Lower lobe of right lung (tissue), 2 donors: Measurements from ENCODE around the gene CARHSP1. TPM values are rescaled to one million over a fixed set of nuclear protein-coding genes. Genes with fewer than 3 reads are reported as not detected.

Experiments used
- ATAC-seq, 2 donors: fragments of 200-7000 bp; cut with Tn5 transposase; one replicate each; pipeline ENCODE4 v1.9.1; 2020 to 2022; ENCODE audit warnings: mild to moderate bottlenecking in 2 of 2, moderate library complexity in 2 of 2
- DNase-seq: peaks from one replicate; pipeline ENCODE4 v3.0.0-alpha.2; 2020
- H3K27ac ChIP-seq: fragments of 200-600 bp; one replicate; pipeline ENCODE4 v1.8.0; 2022
- H3K27me3 ChIP-seq: fragments of 200-600 bp; one replicate; pipeline ENCODE4 v1.8.0; 2022; ENCODE audit warnings: low read depth
- H3K36me3 ChIP-seq: fragments of 200-600 bp; one replicate; pipeline ENCODE4 v1.8.0; 2022; ENCODE audit warnings: mild to moderate bottlenecking
- H3K4me1 ChIP-seq: fragments of 200-600 bp; one replicate; pipeline ENCODE4 v1.8.0; 2022
- H3K4me3 ChIP-seq: fragments of 200-600 bp; one replicate; pipeline ENCODE4 v1.8.0; 2022; ENCODE audit warnings: mild to moderate bottlenecking
- H3K9me3 ChIP-seq: fragments of 200-600 bp; one replicate; pipeline ENCODE4 v1.8.0; 2022
- intact Hi-C: fragments of 100-400 bp; cut with DNase I; formaldehyde crosslinking; loops from one replicate; pipeline ENCODE4 v1.11.0; 2022
- total RNA-seq: library from RNA; stranded (reverse); fragmentation: NEBNext Ultra II Directional; extraction: Animal tissue kit (Norgen Biotek cat#: 25700); gene quantifications from one replicate; pipeline ENCODE4 v1.2.1, GENCODE V29; 2021
- TF ChIP-seq, protein P1 (sequence below): fragments of 200-600 bp; IDR thresholded peaks from one replicate; pipeline ENCODE4 v1.8.0; 2022; ENCODE audit warnings: antibody characterized with exemption, mild to moderate bottlenecking
- donor health status: DM: no; HTN: yes; CAD: no; lungs with severe emphysema.

CARHSP1 gene
- total RNA-seq, 1 donor from 2014 or later, result 89.0 TPM

GRCh38 chr16:8863594-8864424 is 5.0 kb downstream of the CARHSP1 start:
- intact Hi-C loops, result no loop called here
- no peak for ATAC-seq

GRCh38 chr16:8862309-8863130 is 6.3 kb downstream of the CARHSP1 start:
- Histone ChIP-seq H3K27ac (peak overlapping the region; percentile 73), H3K9me3 (no peaks in the 10 kb centered on the region), H3K4me3 (no peak overlapping the region), H3K4me1 (peaks cover 85% of the 10 kb centered on the region), H3K36me3 (peaks cover 25% of the 10 kb centered on the region), H3K27me3 (no peaks in the 10 kb centered on the region)
- DNase-seq (no peak), ATAC-seq (no peak)
- TF ChIP-seq, protein P1, sequence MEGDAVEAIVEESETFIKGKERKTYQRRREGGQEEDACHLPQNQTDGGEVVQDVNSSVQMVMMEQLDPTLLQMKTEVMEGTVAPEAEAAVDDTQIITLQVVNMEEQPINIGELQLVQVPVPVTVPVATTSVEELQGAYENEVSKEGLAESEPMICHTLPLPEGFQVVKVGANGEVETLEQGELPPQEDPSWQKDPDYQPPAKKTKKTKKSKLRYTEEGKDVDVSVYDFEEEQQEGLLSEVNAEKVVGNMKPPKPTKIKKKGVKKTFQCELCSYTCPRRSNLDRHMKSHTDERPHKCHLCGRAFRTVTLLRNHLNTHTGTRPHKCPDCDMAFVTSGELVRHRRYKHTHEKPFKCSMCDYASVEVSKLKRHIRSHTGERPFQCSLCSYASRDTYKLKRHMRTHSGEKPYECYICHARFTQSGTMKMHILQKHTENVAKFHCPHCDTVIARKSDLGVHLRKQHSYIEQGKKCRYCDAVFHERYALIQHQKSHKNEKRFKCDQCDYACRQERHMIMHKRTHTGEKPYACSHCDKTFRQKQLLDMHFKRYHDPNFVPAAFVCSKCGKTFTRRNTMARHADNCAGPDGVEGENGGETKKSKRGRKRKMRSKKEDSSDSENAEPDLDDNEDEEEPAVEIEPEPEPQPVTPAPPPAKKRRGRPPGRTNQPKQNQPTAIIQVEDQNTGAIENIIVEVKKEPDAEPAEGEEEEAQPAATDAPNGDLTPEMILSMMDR, result no peak
- intact Hi-C loops, result no loop called here

More at GRCh38 chr16:8863594-8864424, 5.0 kb downstream of the CARHSP1 start:
- H3K4me3 ChIP-seq, result no peak overlapping the region
- no peaks in the 10 kb centered on the region for H3K27me3 ChIP-seq
- DNase-seq, result no peak
- no peaks in the 10 kb centered on the region for H3K9me3 ChIP-seq
- peak overlapping the region; percentile 44 for H3K27ac ChIP-seq
- TF ChIP-seq, protein P1, result peak; percentile 15
- peaks cover 83% of the 10 kb centered on the region for H3K4me1 ChIP-seq
- H3K36me3 ChIP-seq, result peaks cover 14% of the 10 kb centered on the region

- DNase-seq (peak; percentile 39), ATAC-seq (peak; percentile 28 to 49)
- peaks cover 28% of the 10 kb centered on the region for H3K36me3 ChIP-seq
- no peaks in the 10 kb centered on the region for H3K9me3 ChIP-seq
- TF ChIP-seq, protein P1, result no peak
- peak overlapping the region; percentile 73 for H3K27ac ChIP-seq
- H3K27me3 ChIP-seq, result no peaks in the 10 kb centered on the region
- peaks cover 81% of the 10 kb centered on the region for H3K4me1 ChIP-seq
- intact Hi-C loops, result no loop called here
- H3K4me3 ChIP-seq, result no peak overlapping the region
Measured at GRCh38 chr16:8861563-8862308, 7.1 kb downstream of the CARHSP1 start.

GRCh38 chr16:8859913-8860881 is 8.6 kb downstream of the CARHSP1 start:
- intact Hi-C loops, result no loop called here
- TF ChIP-seq, protein P1, result no peak
- Histone ChIP-seq H3K9me3 (no peaks in the 10 kb centered on the region), H3K4me1 (peaks cover 70% of the 10 kb centered on the region), H3K27ac (peak overlapping the region; percentile 48), H3K27me3 (no peaks in the 10 kb centered on the region), H3K4me3 (no peak overlapping the region), H3K36me3 (peaks cover 43% of the 10 kb centered on the region)
- ATAC-seq, result peak; percentile 33 to 39
- peak; percentile 42 for DNase-seq
